Activated CD8-positive, alpha-beta memory T cell treated with anti-CD3 and anti-CD28 coated beads, Interleukin-2, amount 10 ng/mL, durations not matched to agents 7 days and 5 days (primary cell): ENCODE results near the gene NOP10. TPM values are rescaled to one million over a fixed set of nuclear protein-coding genes. Genes with fewer than 3 reads are reported as not detected.

ENCODE experiments used
- ATAC-seq: fragments of 150-1000 bp; cut with Tn5 transposase; one replicate; pipeline ENCODE4 v1.10.0; 2021; ENCODE audit warnings: moderate library complexity
- CTCF ChIA-PET: fragments of 350-600 bp; sonication (Branson Sonifier 250); formaldehyde crosslinking; loops from one replicate; lab custom pipeline; 2021; ENCODE audit warnings: antibody characterized with exemption; lab: Charles Lee
- DNase-seq: peaks from one replicate; pipeline ENCODE4 v3.0.0-alpha.2; 2020
- H3K27ac Mint-ChIP-seq: one replicate; pipeline ENCODE4 v1.8.0; 2021; ENCODE audit warnings: mild to moderate bottlenecking, mixed read lengths
- H3K27me3 Mint-ChIP-seq: one replicate; pipeline ENCODE4 v1.8.0; 2021; ENCODE audit warnings: mixed read lengths
- H3K36me3 Mint-ChIP-seq: one replicate; pipeline ENCODE4 v1.8.0; 2021; ENCODE audit warnings: mild to moderate bottlenecking, mixed read lengths
- H3K4me1 Mint-ChIP-seq: one replicate; pipeline ENCODE4 v1.8.0; 2021; ENCODE audit warnings: mixed read lengths
- H3K4me3 Mint-ChIP-seq: one replicate; pipeline ENCODE4 v1.8.0; 2021; ENCODE audit warnings: mild to moderate bottlenecking, moderate library complexity, mixed read lengths
- H3K9me3 Mint-ChIP-seq: one replicate; pipeline ENCODE4 v1.8.0; 2022; ENCODE audit warnings: low read depth, mixed read lengths
- microRNA-seq: library from miRNA; unstranded; fragments of <30 nt; microRNA quantifications from one replicate; pipeline ENCODE4 v1.2.0, GENCODE V29; 2022
- total RNA-seq, 2 experiments: library from RNA; stranded (reverse); gene quantifications; one replicate each; pipeline ENCODE4 v1.2.3, GENCODE V29; 2021

NOP10 gene
- total RNA-seq, 2 experiments from 2014 or later: 166 to 249 TPM

- no peaks in the 10 kb centered on the region for H3K9me3 Mint-ChIP-seq
- ATAC-seq (no peak), DNase-seq (no peak)
- no peak overlapping the region for H3K27ac Mint-ChIP-seq
- H3K4me1 Mint-ChIP-seq: peaks cover 42% of the 10 kb centered on the region
- H3K4me3 Mint-ChIP-seq: no peak overlapping the region
- CTCF ChIA-PET: no interaction called here
- peaks cover 18% of the 10 kb centered on the region for H3K36me3 Mint-ChIP-seq
- no peaks in the 10 kb centered on the region for H3K27me3 Mint-ChIP-seq
Observed at GRCh38 chr15:34314491-34315490, 28.1 kb downstream of the NOP10 start.

GRCh38 chr15:34311563-34311962, 31.4 kb downstream of the NOP10 start:
- H3K4me3 Mint-ChIP-seq: no peak overlapping the region
- H3K9me3 Mint-ChIP-seq: no peaks in the 10 kb centered on the region
- peaks cover 25% of the 10 kb centered on the region for H3K36me3 Mint-ChIP-seq
- CTCF ChIA-PET: no interaction called here
- ATAC-seq: no peak
- H3K27ac Mint-ChIP-seq: no peak overlapping the region
- H3K27me3 Mint-ChIP-seq: no peaks in the 10 kb centered on the region
- peaks cover 29% of the 10 kb centered on the region for H3K4me1 Mint-ChIP-seq
- DNase-seq: no peak

GRCh38 chr15:34304613-34305012, 38.3 kb downstream of the NOP10 start:
- CTCF ChIA-PET: interaction anchor here (0.8 kb wide), 1 partner anchor 63 kb away, joined by 3 read pairs; no protein-coding TSS in a partner anchor
- Mint-ChIP-seq H3K4me1 (peaks cover 7% of the 10 kb centered on the region), H3K27ac (no peak overlapping the region), H3K9me3 (no peaks in the 10 kb centered on the region), H3K36me3 (peaks cover 18% of the 10 kb centered on the region), H3K4me3 (no peak overlapping the region), H3K27me3 (no peaks in the 10 kb centered on the region)
- ATAC-seq: no peak
- DNase-seq: no peak

GRCh38 chr15:34301058-34301457, 41.9 kb downstream of the NOP10 start:
- no peak for DNase-seq
- Mint-ChIP-seq H3K9me3 (no peaks in the 10 kb centered on the region), H3K4me1 (peaks cover 3% of the 10 kb centered on the region), H3K27me3 (no peaks in the 10 kb centered on the region), H3K27ac (no peak overlapping the region), H3K36me3 (peaks cover 11% of the 10 kb centered on the region), H3K4me3 (no peak overlapping the region)
- CTCF ChIA-PET: no interaction called here
- no peak for ATAC-seq

GRCh38 chr15:34297059-34297458, 45.9 kb downstream of the NOP10 start:
- Mint-ChIP-seq H3K36me3 (peaks cover 14% of the 10 kb centered on the region), H3K27ac (no peak overlapping the region), H3K4me1 (peaks cover 6% of the 10 kb centered on the region), H3K27me3 (no peaks in the 10 kb centered on the region), H3K9me3 (no peaks in the 10 kb centered on the region), H3K4me3 (no peak overlapping the region)
- CTCF ChIA-PET: interaction anchor here (1.4 kb wide), 1 partner anchor 39 kb away, joined by 3 read pairs; no protein-coding TSS in a partner anchor
- DNase-seq (no peak), ATAC-seq (no peak)

- ATAC-seq (no peak), DNase-seq (no peak)
- no peak overlapping the region for H3K27ac Mint-ChIP-seq
- H3K4me1 Mint-ChIP-seq: peaks cover 9% of the 10 kb centered on the region
- no peak overlapping the region for H3K4me3 Mint-ChIP-seq
- H3K9me3 Mint-ChIP-seq: no peaks in the 10 kb centered on the region
- CTCF ChIA-PET: no interaction called here
- H3K36me3 Mint-ChIP-seq: peaks cover 31% of the 10 kb centered on the region
- no peaks in the 10 kb centered on the region for H3K27me3 Mint-ChIP-seq
Observed at GRCh38 chr15:34292621-34293020, 50.3 kb downstream of the NOP10 start.

Small RNA genes within 50 kb of the gene (microRNA-seq; reads per million reads assigned to microRNA genes)
- gene MIR1233-1: not detected

Other genes with a start within 250 kb of the NOP10 start
- gene EMC7, start 241.3 kb downstream of the NOP10 start, total RNA-seq: 10 to 100 TPM; 66.2 to 76.5 TPM
- 1 to 10 TPM; 3.8 to 5.2 TPM for gene PGBD4, start 241.1 kb downstream of the NOP10 start, total RNA-seq
- gene KATNBL1, start 133.0 kb downstream of the NOP10 start, total RNA-seq: 10 to 100 TPM; 41.5 to 56.5 TPM
- gene EMC4, start 118.1 kb downstream of the NOP10 start, total RNA-seq: 10 to 100 TPM; 89.2 to 97.2 TPM
- gene SLC12A6, start 5.4 kb downstream of the NOP10 start, total RNA-seq: 10 to 100 TPM; 28.2 to 55.2 TPM
- not detected for gene NUTM1, start 179 bp upstream of the NOP10 start, total RNA-seq
- gene LPCAT4, start 24.1 kb upstream of the NOP10 start, total RNA-seq: 100 to 1,000 TPM; 126 to 128 TPM
- gene GOLGA8A, start 94.7 kb upstream of the NOP10 start, total RNA-seq: 100 to 1,000 TPM; 224 to 256 TPM
- 100 to 1,000 TPM; 278 to 372 TPM for gene GOLGA8B, start 240.5 kb upstream of the NOP10 start, total RNA-seq